SJSA1 (cell line): ENCODE measurements around the gene CALCR. TPM values are rescaled to one million over a fixed set of nuclear protein-coding genes. Genes with fewer than 3 reads are reported as not detected.

Source experiments
- DNase-seq, 2 experiments: peaks; one replicate each; pipeline ENCODE4 v3.0.0-alpha.2; 2015 to 2020; ENCODE audit warnings: low spot score in 2 of 2, low read depth in 1 of 2
- H3K27ac ChIP-seq: fragments of 250-450 bp; sonication (Bioruptor Pico); 2 replicates; pipeline ENCODE4 v1.5.1; 2020; ENCODE audit warnings: mild to moderate bottlenecking, moderate library complexity
- H3K27me3 ChIP-seq: fragments of 250-450 bp; sonication (Bioruptor Pico); replicated peaks from 2 replicates; pipeline ENCODE4 v1.5.1; 2020; ENCODE audit warnings: mild to moderate bottlenecking, moderate library complexity
- H3K36me3 ChIP-seq: fragments of 250-450 bp; sonication (Bioruptor Pico); 2 replicates; pipeline ENCODE4 v1.5.1; 2020; ENCODE audit warnings: mild to moderate bottlenecking
- H3K4me1 ChIP-seq: fragments of 250-450 bp; sonication (Bioruptor Pico); replicated peaks from 2 replicates; pipeline ENCODE4 v1.6.1; 2021; ENCODE audit warnings: mild to moderate bottlenecking
- H3K4me3 ChIP-seq: fragments of 250-450 bp; sonication (Bioruptor Pico); 2 replicates; pipeline ENCODE4 v1.5.1; 2020; ENCODE audit warnings: mild to moderate bottlenecking
- H3K9me3 ChIP-seq: fragments of 250-450 bp; sonication (Bioruptor Pico); replicated peaks from 2 replicates; pipeline ENCODE4 v1.5.1; 2020; ENCODE audit warnings: mild to moderate bottlenecking
- total RNA-seq: library from RNA; depleted of rRNA; stranded (reverse); fragments of >200 nt; shearing (Covaris generic); gene quantifications from 2 replicates; pipeline ENCODE4 v1.2.3, GENCODE V29; 2014

CALCR gene
- total RNA-seq, 1 experiment from 2014 or later = not detected

DNA sequence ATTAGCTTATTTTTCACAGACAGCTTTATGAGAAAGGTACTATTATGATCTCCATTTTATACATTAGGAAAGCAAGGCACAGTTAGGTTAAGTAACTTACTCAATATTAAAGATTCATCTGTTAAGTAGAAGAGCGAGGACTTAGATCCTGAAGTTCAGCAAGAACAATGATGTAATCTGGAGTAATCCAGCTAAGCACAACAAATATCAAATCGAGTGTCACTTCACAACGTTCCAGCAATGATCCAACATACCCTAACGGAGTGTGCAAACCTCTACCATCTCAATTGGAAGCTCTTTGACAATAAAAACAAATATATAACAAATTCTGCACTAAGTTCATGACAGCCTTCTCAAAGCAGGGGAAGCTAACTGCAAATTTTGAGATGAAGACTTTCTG, 121.3 kb downstream of the CALCR start:
- Histone ChIP-seq H3K9me3 (no peaks in the 10 kb centered on the region), H3K27me3 (peaks cover 5% of the 10 kb centered on the region; the same call in 1 of the 2 replicates), H3K4me1 (no peaks in the 10 kb centered on the region), H3K4me3 (no peak overlapping the region), H3K27ac (no peak overlapping the region), H3K36me3 (no peaks in the 10 kb centered on the region)
- DNase-seq = no peak

DNA sequence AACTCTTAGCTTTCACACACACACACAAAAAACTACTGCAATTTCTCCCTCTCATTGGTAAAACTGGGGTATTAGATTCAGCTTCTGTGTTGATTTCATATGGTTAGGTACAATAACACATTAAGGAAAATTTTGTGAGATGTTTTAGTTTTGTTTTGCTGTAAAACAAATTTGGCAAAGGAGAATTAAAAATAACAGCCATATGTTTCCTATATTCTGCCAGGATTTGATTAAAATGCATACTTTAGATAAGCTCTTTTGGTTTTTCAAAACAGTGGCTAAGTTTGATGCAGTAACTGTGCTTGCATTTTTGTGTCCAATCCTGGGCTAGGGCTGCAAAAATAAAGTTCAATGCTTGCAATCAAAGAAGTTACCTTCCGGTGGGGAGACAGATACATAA, 126.3 kb downstream of the CALCR start:
- H3K4me1 ChIP-seq = no peaks in the 10 kb centered on the region
- no peaks in the 10 kb centered on the region for H3K36me3 ChIP-seq
- H3K27ac ChIP-seq = no peak overlapping the region
- no peak overlapping the region for H3K4me3 ChIP-seq
- H3K27me3 ChIP-seq = peaks cover 11% of the 10 kb centered on the region
- DNase-seq = no peak
- H3K9me3 ChIP-seq = no peaks in the 10 kb centered on the region

- peaks cover 11% of the 10 kb centered on the region for H3K27me3 ChIP-seq
- no peak overlapping the region for H3K4me3 ChIP-seq
- no peaks in the 10 kb centered on the region for H3K36me3 ChIP-seq
- no peaks in the 10 kb centered on the region for H3K4me1 ChIP-seq
- H3K9me3 ChIP-seq = no peaks in the 10 kb centered on the region
- DNase-seq = no peak
- no peak overlapping the region for H3K27ac ChIP-seq
Observed at GRCh38 chr7:93447509-93447908, 127.0 kb downstream of the CALCR start.

DNA sequence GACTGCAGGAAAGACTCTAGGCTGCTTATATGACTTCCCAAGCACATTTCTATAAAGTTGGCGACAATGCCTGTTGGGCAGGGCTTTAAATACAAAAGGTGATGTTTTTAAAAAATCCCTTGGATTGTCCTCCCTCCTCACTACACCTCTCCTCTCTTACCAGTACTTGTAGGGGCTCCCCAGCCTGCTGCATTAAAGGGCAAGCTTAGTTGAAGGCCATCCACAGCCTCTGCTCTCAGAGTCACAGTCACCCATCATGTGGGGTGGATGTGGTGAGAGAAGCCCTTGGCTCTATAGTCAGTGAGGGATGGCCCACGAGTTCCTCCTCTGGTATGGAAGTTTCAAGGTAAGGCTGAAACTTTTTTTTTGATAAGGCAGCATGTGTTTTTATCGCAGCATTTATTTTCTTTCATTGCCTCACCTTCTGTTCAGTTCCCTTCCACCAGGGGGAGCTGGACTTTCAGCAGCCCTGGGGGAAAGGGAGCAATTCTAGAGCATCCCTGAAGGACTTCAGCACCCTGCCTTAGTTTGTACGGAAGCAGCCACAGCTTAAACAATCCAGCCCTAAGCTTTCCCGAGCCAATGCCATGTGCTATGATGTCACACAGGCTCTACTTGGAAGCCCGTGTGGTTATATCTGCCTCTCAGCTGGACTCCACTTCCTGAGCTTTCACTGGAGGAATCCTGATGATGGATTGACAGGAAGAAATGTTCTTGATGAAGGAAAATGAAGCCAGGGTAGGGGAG, 131.9 kb downstream of the CALCR start:
- Histone ChIP-seq H3K27ac (no peak overlapping the region), H3K36me3 (no peaks in the 10 kb centered on the region), H3K4me3 (no peak overlapping the region), H3K9me3 (no peaks in the 10 kb centered on the region), H3K4me1 (no peaks in the 10 kb centered on the region), H3K27me3 (peaks cover 20% of the 10 kb centered on the region)
- peak; percentile 25 to 51 for DNase-seq

- no peaks in the 10 kb centered on the region for H3K36me3 ChIP-seq
- H3K27me3 ChIP-seq = peaks cover 10% of the 10 kb centered on the region; the same call in 1 of the 2 replicates
- no peak overlapping the region for H3K4me3 ChIP-seq
- H3K27ac ChIP-seq = no peak overlapping the region
- no peak for DNase-seq
- H3K9me3 ChIP-seq = no peaks in the 10 kb centered on the region
- no peaks in the 10 kb centered on the region for H3K4me1 ChIP-seq
Observed at GRCh38 chr7:93435791-93436190, 138.7 kb downstream of the CALCR start.

GRCh38 chr7:93432130-93432529, 142.4 kb downstream of the CALCR start:
- Histone ChIP-seq H3K4me1 (no peaks in the 10 kb centered on the region), H3K36me3 (no peaks in the 10 kb centered on the region), H3K27me3 (0 out of 2 replicates have a peak, but pooled peaks cover under 1% of the 10 kb centered on the region), H3K4me3 (no peak overlapping the region), H3K9me3 (no peaks in the 10 kb centered on the region), H3K27ac (no peak overlapping the region)
- DNase-seq = no peak

DNA sequence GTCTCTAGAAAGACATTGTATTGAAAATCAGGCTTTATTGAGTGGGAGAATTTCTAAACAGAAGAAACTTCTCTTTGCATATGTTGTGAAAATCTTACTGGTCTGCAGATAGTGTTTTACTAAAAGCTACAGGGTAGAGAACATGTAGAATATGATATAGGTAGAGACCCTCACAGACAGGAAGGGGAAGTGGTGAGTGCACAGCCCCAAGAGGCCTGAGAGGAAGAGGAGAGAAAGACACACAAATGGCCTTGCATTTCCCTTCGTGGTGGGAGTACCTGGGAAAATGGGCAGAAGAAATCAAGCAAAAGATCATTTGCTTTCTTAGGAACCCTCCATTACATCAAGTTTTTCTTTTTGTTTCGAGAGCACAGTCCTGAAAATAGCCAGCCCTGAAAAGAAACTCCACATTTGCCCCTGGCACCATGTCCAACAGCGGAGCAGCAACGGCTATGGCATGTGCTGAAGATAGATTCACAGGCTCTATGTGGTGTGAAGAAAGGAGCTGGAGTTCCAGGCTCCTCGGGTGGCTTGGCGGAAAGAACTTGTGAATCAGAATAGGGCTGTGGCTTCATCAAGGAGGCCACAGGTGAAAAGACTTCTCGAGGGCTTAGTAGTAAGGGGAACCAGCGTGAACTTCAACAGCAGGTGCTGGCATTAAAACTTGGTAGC, 143.5 kb downstream of the CALCR start:
- Histone ChIP-seq H3K9me3 (no peaks in the 10 kb centered on the region), H3K4me1 (no peaks in the 10 kb centered on the region), H3K36me3 (no peaks in the 10 kb centered on the region), H3K4me3 (no peak overlapping the region), H3K27me3 (0 out of 2 replicates have a peak, but pooled peaks cover 4% of the 10 kb centered on the region), H3K27ac (no peak overlapping the region)
- no peak for DNase-seq

DNA sequence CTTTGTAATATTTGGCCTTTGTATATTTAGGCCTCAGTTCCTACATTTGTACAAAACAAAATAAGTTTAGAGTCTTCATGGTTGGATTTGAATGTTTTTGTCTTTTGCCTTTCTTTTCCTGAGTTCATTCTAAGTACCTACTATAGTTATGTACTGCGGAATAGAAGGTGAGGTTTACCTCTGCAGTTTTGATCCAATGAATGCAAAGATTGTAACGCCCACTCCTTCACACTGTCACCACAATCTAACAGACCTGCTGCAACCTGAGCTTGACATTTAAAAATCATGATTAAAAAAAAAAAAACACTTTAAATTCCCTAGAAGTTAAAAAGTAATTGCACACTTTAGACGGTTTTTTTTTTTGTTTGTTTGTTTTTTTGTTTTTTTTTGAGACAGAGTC, 145.0 kb downstream of the CALCR start:
- Histone ChIP-seq H3K4me1 (no peaks in the 10 kb centered on the region), H3K4me3 (no peak overlapping the region), H3K36me3 (no peaks in the 10 kb centered on the region), H3K27me3 (0 out of 2 replicates have a peak, but pooled peaks cover 4% of the 10 kb centered on the region), H3K9me3 (no peaks in the 10 kb centered on the region), H3K27ac (no peak overlapping the region)
- DNase-seq = no peak

GRCh38 chr7:93427107-93427506, 147.4 kb downstream of the CALCR start:
- H3K4me1 ChIP-seq = no peaks in the 10 kb centered on the region
- H3K36me3 ChIP-seq = no peaks in the 10 kb centered on the region
- 0 out of 2 replicates have a peak, but pooled peaks cover 4% of the 10 kb centered on the region for H3K27me3 ChIP-seq
- DNase-seq = no peak
- H3K27ac ChIP-seq = no peak overlapping the region
- H3K4me3 ChIP-seq = no peak overlapping the region
- no peaks in the 10 kb centered on the region for H3K9me3 ChIP-seq

DNA sequence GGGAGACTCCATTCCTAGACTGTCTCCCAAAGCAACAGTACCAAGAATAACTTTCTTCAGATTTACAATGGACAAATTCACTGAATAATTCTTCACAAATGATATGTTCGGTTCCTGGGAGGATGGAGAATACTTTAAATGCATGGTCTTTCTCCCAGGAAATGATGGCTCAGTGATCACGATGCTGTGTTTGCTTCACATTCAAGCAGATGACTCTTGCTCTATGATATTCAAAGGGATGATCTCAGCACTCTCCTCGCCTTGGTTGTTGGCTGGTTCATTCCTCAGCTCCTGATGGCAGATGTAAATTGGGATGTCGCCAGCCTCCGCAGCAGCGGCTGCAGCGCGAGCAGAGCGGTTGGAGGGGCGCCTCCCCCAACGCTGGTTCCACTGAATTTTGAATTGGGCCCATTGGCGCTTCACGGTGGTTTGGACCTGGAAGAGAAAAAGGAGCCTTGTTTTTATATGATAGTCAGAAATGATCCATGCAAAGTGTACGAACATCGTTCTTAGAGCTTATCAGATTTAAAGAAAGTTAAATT, 148.3 kb downstream of the CALCR start:
- Histone ChIP-seq H3K27ac (no peak overlapping the region), H3K4me3 (no peak overlapping the region), H3K4me1 (no peaks in the 10 kb centered on the region), H3K36me3 (no peaks in the 10 kb centered on the region), H3K27me3 (0 out of 2 replicates have a peak, but pooled peaks cover 4% of the 10 kb centered on the region), H3K9me3 (no peaks in the 10 kb centered on the region)
- no peak for DNase-seq

DNA sequence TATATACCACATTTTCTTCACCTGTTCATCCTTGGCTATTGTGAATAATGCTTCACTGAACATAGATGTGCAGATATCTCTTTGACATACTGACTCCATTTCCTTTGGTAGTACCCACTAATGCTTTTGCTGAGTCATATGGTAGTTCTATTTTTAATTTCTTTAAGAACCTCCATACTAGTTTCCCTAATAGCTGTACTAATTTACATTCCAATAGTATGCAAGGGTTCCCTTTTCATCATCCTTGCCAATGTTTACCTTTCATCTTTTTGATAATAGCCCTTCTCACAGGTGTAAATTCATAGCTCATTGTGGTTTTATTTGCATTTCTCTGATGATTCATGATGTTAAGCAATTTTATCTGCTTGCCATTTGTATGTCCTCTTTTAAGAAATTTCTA, 159.9 kb downstream of the CALCR start:
- H3K4me3 ChIP-seq = no peak overlapping the region
- no peak for DNase-seq

GRCh38 chr7:93409324-93409723, 165.2 kb downstream of the CALCR start:
- Histone ChIP-seq H3K4me3 (no peak overlapping the region), H3K27ac (no peak overlapping the region), H3K36me3 (no peaks in the 10 kb centered on the region), H3K9me3 (0 out of 2 replicates have a peak, but pooled peaks cover 2% of the 10 kb centered on the region), H3K27me3 (0 out of 2 replicates have a peak, but pooled peaks cover 4% of the 10 kb centered on the region), H3K4me1 (no peaks in the 10 kb centered on the region)
- no peak for DNase-seq

More for the DNA sequence above, 159.9 kb downstream of the CALCR start:
- Histone ChIP-seq H3K4me1 (no peaks in the 10 kb centered on the region), H3K36me3 (no peaks in the 10 kb centered on the region), H3K27me3 (peaks cover 2% of the 10 kb centered on the region; the same call in 1 of the 2 replicates), H3K9me3 (no peaks in the 10 kb centered on the region), H3K27ac (no peak overlapping the region)

DNA sequence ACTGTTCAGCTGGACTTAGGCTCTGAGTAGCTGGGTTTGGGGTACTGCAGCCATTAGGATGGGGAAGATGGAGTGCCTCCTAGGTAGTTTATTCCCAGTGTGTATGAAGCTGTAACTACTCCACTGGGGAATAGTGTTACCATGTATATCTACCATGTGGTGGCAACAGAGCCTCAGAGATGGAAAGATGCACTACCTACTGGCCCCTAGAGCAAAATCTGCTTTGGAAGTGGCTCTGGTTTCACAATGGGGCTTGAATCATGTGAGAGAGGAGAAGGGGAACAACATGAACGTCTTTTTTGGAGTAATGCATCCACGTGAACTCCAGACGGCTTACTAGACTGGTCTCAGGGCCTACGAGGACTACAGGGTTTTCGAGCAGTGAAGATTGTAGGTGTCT, 167.3 kb downstream of the CALCR start:
- Histone ChIP-seq H3K4me3 (no peak overlapping the region), H3K9me3 (0 out of 2 replicates have a peak, but pooled peaks cover 2% of the 10 kb centered on the region), H3K27me3 (0 out of 2 replicates have a peak, but pooled peaks cover 4% of the 10 kb centered on the region), H3K27ac (no peak overlapping the region), H3K4me1 (no peaks in the 10 kb centered on the region), H3K36me3 (no peaks in the 10 kb centered on the region)
- DNase-seq = no peak

DNA sequence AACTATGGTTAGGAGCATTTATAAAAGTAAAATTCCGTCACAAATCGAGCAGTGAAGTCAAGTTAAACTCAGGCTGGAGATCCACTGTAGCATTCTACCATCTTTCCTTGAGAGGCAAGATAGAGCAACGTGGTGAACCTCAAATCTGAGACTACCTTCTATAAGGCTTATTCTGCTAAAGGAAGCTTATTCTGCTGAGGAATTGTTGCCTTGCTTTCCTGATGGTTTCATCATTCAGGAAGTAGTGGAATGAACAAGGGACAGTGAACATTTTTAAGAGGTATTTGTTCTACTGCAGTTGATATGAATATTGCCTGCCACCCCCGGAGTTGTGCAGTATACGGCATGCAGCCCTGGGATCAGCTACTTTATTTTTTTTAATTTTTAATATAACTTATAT, 171.6 kb downstream of the CALCR start:
- DNase-seq = no peak
- Histone ChIP-seq H3K4me3 (no peak overlapping the region), H3K27ac (no peak overlapping the region), H3K36me3 (no peaks in the 10 kb centered on the region), H3K27me3 (0 out of 2 replicates have a peak, but pooled peaks cover 3% of the 10 kb centered on the region), H3K9me3 (0 out of 2 replicates have a peak, but pooled peaks cover 2% of the 10 kb centered on the region), H3K4me1 (no peaks in the 10 kb centered on the region)
